AML-193 (cell line): ENCODE results near the gene ZDHHC13.

ENCODE experiments used
- DNase-seq, 2 experiments: peaks; one replicate each; lab custom pipeline; 2025; lab: John Stamatoyannopoulos, UW

The ZDHHC13 gene

GRCh38 chr11:19208181-19208580 is 91.2 kb downstream of the ZDHHC13 start:
- DNase-seq = no peak

- DNase-seq = no peak
Observed at GRCh38 chr11:19208959-19209546, 92.1 kb downstream of the ZDHHC13 start.

- no peak for DNase-seq
Observed at GRCh38 chr11:19209617-19210370, 92.8 kb downstream of the ZDHHC13 start.

GRCh38 chr11:19216021-19216420 is 99.1 kb downstream of the ZDHHC13 start:
- peak in 1 of 2 experiments; percentile 38 for DNase-seq

- DNase-seq = no peak
Observed at GRCh38 chr11:19216709-19217374, 99.9 kb downstream of the ZDHHC13 start.

- DNase-seq = no peak
Observed at GRCh38 chr11:19218216-19218615, 101.2 kb downstream of the ZDHHC13 start.

GRCh38 chr11:19218786-19219460 is 102.0 kb downstream of the ZDHHC13 start:
- no peak for DNase-seq

GRCh38 chr11:19220903-19221724 is 104.1 kb downstream of the ZDHHC13 start:
- DNase-seq = no peak

- DNase-seq = no peak
Observed at GRCh38 chr11:19225123-19225522, 108.2 kb downstream of the ZDHHC13 start.

- DNase-seq = no peak
Observed at GRCh38 chr11:19225581-19225980, 108.6 kb downstream of the ZDHHC13 start.
